Measurements from ENCODE around the gene GNPAT. TPM values are rescaled to one million over a fixed set of nuclear protein-coding genes. Genes with fewer than 3 reads are reported as not detected.

The GNPAT gene
- total and polyA plus RNA-seq, 2 of the 8 experiments (the other 6 are each of a cell fraction or from before 2014, with no cell fraction given): 22.9 to 47.4 TPM

DNA sequence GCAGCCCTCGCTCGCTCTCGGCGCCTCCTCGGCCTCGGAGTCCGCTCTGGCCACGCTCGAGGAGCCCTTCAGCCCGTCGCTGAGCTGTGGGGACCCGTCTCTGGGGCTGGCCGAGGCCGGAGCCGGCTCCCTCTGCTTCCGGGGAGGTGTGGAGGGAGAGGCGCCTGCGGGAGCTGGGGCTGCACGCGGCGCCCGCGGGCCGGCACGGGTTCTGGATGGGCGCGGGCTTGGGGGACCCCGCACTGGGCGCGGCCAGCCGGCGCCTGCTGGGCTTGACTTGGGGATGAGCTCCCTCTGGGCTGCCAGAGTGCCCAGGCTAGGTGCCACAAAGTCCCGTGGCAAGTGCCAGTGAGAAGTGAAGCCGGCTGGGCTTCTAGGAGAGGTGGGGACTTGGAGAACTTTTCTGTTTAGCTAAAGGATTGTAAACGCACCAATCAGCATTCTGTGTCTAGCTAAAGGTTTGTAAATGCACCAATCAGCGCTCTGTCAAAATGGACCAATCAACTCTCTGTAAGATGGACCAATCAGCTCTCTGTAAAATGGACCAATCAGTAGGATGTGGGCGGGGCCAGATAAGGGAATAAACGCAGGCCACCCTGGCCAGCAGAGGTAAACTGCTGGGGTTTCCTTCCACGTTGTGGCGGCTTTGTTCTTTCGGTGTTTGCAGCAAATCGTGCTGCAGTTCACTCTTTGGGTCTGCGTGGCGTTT is 76.4 kb downstream of the GNPAT start (continued):
- TF ChIP-seq CBX5 (IDR thresholded peaks at IDR 0.05; ENCODE audit: low read depth, low read length) (no peak), TEAD4 (IDR thresholded peaks at IDR 0.05; ENCODE audit: low read depth, low read length) (no peak)
